ENCODE results near the gene NELFB.

DNA sequence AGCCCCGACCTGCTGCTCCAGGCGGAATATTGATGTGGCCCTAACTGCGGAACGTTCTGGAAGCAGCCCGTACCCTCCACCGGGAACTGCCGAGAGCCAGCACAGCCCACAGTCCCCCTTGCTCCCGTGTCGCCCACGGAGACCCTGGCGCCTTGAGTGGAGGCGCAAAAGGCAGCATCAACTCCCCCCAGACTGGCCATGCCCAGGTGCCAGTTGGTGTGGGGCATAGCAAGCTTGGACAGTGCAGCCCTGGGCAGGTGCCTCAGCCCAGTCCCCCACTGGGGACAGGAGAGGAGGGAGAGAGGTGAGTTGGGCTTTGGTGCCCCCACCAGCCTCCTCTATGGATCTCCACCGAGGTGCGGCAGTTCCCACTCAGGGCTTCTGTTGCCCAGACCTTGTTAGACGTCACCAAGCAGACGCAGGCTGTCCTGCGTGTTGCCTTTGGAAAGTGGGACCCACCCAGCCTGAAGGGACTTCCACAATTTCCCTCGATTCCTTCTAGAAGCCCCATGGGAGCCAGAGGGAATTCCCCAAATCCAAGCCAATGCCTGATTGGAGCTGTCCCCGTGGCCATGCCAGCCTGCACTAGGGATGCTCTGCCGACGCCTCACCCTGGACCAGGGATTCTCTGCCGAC lies 66.7 kb downstream of the NELFB start:
- TF ChIP-seq FOS (IDR thresholded peaks at IDR 0.05; ENCODE audit: extremely low read depth, insufficient read length): no peak
- no peak for TF ChIP-seq ETV6 (IDR thresholded peaks at IDR 0.05; ENCODE audit: borderline replicate concordance in 1 of 2, low read depth in 2 of 2, low read length in 1 of 2)
- no peak for TF ChIP-seq ETV6 (CRISPR knock-in tag; IDR thresholded peaks at IDR 0.05; ENCODE audit: borderline replicate concordance)
- TF ChIP-seq TEAD4 (IDR thresholded peaks at IDR 0.05; ENCODE audit: low read length): no peak
- TF ChIP-seq TEAD4 (CRISPR knock-in tag; IDR thresholded peaks at IDR 0.05; ENCODE audit: borderline replicate concordance): no peak
- TF ChIP-seq JUND (IDR thresholded peaks at IDR 0.05; ENCODE audit: borderline replicate concordance, low read depth, low read length): no peak
- TF ChIP-seq JUND (tag; IDR thresholded peaks at IDR 0.05; ENCODE audit: borderline replicate concordance, low read depth, low read length): no peak
